Stimulated activated CD8-positive, alpha-beta memory T cell treated with anti-CD3 and anti-CD28 coated beads, Interleukin-15, amount 100 ng/mL, for 48 hours (primary cell): ENCODE data around the gene CHRNA9.

Experiments
- DNase-seq, 2 donors: peaks; one replicate each; pipeline ENCODE4 v3.0.0-alpha.2; 2020; ENCODE audit warnings: low read depth in 2 of 2

The CHRNA9 gene

DNA sequence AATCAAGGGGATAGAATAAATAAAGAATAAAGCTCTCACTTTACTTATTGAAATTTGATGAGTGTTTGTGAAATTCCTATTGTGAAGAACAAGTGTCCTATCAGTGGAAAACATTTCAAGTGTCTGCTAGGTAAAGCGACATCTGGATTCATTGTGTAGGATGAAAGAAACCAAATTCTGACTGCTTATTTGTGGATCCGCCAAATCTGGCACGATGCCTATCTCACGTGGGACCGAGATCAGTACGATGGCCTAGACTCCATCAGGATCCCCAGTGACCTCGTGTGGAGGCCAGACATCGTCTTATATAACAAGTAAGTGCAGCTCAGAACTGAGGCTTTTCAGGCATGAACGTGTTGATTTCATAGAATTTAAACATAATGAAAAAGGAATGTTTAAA is 1.9 kb downstream of the CHRNA9 start:
- no peak for DNase-seq

DNA sequence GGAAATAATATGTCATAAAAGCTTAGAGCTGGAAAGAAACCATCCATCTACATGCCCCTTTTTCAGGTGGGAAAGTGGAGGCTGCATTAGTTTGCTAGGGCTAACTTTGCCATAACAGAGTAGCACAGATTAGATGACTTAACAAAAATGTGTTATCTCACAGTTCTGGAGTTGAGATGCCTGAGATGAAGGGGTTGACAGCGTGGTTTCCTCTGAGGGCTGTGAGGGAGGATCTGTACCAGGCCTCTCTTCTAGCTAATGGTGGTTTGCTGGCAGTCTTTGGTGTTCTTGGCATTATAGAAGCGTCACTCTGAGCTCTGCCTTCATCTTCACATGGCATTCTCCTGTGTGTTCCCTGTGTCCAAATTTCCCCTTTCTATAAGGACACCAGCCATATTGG is 2.4 kb downstream of the CHRNA9 start:
- DNase-seq, result no peak

DNA sequence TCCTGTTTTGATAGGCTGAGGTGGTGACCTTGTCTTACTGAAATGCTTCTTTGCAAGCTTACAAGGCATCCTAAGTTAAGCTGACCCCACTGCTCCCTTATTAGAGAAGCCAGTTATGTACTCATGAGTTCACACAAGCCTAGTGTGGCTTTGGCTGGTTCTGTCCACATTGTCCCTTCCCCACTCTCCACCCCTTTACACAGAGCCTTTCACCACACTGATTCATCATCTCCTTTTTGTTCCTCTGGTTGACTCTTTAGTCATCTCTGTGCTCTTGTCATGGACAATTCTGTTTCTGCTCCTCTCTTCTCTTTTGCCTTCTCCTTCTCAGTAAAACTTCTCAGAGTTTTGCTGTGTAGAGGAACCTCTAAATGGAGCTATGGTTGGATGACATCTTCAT is 4.9 kb downstream of the CHRNA9 start:
- DNase-seq, result no peak

DNA sequence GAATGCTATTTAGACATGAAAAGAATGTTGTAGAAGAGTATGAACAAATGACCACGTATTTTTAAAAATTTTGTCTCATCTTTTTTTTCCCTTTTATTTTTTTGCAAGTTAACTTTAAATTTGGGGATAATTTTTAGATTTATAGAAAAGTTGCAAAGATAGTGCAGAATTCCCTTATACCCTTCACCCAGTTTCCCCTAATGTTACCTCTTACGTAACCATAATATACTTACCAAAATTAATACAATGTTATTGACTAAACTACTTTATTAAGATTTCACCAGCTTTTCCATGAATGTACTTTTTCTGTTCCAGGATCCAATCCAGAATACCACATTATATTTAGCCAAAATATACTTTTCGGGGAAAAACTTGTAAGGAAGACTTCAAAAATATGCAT is 12.3 kb downstream of the CHRNA9 start:
- no peak for DNase-seq

DNA sequence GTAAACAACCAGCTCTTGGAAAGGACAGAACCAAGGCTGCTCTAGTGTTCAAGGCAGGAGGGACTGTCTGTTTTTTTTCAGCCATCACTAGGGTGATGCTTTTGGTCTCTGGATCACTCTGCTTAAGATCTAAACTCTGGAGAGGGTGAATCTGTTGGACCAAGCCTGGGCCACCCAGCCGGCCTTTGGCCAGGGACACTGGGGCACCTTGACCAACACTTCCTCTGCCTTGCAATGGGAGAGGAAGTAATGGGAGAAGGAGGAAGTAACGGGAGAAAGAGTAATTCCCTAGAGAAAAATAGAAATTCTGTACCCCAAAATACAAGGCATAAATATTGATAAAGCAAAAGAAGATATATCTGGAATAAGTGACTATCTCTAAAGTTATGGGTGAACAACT is 12.9 kb downstream of the CHRNA9 start:
- DNase-seq, result no peak

DNA sequence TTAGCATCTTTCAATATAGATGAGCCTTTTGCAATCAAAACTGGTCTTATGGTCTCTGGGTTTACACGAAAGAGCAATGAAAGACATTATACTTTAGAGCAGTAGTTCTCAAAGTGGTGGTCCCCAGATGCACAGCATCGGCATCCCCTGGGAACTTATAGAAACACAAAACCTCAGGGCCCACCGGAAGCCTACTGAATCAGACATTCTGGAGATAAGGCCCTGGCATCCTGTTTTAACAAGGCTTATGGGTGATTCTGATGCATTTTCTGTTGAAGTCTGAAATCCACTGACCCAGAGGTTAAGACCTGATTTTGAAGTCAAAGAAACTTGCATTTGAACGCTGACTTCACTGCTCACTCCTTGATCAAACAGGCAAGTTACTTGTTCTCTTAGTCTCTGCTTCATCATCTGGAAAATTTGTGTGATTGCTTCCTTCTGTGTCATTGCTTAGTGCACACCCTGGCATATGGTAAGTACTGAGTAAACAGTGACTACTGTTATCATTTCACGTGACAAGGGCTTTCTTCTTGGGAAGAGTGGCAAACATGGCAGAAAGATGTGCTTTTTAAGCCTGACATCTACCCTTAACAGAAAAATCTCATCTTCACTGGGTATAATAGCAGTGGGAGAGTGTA is 14.5 kb downstream of the CHRNA9 start:
- no peak for DNase-seq

DNA sequence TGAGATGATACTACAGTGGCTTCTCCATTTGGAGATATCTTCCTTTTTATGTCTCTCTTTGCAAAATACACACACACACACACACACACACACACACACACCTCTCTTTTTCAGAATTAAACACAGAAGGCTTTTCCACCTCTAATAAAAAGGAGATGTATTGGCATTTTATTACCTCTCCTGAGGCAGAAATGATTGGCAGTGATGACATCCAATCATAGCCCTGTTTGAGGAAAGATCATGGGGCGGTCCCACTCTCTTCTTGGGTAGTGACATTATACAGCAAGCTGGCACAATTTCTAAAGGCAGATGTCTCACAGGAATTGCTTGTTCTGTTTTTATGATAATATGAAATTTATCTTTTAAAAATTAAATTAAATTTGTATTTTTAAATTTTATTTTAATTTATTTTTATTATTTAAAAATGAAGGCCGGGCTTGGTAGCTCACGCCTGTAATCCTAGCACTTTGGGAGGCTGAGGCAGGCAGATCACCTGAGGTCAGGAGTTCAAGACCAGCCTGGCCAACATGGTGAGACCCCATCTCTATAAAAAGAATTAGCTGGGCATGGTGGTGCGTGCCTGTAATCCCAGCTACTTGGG is 15.6 kb downstream of the CHRNA9 start:
- DNase-seq, result no peak

DNA sequence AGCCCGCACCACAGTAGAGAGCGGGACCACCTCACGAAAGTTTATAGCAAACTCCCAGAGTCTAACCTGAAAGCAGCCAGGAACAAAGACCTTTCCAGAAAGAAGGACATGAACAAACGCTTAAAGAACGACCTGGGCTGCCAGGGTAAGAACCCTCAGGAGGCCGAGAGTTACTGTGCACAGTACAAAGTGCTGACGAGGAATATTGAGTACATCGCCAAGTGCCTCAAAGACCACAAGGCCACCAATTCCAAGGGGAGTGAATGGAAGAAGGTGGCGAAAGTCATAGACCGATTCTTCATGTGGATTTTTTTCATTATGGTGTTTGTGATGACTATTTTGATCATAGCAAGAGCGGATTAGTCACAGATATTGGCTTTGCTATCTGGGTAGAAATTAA is 19.0 kb downstream of the CHRNA9 start:
- DNase-seq, result no peak

DNA sequence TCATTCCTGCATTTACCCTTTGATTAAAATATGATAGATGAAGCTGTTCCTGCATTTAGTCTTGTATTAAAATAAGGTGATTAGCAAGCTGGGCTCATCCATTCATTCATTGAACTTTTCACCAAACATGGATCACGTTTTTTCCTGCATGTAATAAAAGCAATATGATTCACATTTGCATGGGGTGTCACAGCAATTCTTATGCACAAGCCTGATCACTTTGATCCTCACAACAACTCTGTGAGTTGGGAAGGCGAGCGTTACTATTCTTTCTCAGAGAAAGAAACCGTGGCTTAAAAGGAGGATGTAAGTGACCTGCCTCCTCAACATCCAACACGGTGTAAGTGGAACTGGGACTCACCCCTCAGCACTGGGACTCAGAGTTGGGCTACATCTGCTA is 20.0 kb downstream of the CHRNA9 start:
- DNase-seq, result no peak

DNA sequence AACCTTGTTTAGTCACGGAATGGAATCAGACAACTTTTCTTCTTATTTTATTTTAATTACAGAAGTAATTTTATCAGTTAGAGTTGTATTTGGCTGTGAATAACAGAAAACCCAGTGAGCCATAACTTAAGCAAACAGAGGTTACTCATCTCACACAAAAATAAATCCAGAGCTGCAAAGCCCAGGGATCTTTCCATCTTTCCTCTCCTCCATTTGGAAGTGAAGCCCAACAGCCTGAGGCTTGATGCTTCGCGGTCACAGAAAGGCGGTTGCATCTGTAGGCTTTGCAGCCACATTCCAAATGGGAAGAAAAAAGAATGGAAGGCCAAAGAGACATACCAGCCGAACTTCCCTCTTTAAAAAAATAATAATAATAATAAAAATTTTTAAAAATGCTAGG is 22.6 kb downstream of the CHRNA9 start:
- no peak for DNase-seq

DNA sequence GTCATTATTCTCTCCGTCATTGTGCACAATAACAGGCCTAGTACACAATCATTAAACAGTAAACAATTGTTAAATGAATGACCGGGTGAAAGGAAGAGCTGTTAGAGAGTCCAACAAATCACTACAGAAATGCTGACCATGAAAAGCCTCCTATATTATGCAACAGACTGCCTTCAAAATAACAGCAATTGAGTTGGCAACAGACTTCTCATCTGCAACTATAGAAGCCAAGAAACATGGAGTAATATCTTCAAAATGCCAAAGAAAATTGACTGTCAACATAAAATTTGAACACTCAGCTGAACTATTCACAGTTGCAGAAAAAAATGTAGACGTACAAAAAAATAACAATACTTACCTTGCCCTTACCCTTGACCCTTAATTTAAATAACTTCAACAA is 26.2 kb downstream of the CHRNA9 start:
- no peak for DNase-seq

DNA sequence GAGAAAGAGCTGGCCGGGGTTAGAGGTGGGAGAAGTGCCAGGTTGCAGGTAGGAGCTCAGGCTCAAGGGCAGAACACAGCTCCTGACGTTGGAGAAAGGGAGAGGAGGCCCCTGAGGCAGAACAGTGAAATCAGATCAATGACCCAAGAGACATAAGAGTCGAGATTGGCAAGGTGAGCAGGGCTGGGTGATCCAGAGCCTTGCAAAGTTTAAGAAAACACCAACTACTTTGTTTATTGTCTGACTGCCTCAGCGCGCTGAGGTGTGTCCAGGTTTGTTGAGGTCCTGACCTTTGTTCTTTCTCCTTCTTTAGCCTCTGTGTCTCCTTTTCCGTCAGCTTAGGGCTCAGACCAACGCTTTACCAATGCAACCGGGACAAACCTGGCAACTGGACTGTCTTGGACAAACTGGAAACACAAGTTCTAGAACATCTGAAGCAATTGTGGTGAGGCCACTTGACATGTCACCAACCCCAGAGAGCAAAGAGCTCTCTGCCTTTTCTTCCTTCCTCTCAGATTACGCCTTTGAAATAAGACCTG is 28.3 kb downstream of the CHRNA9 start:
- DNase-seq, result no peak

DNA sequence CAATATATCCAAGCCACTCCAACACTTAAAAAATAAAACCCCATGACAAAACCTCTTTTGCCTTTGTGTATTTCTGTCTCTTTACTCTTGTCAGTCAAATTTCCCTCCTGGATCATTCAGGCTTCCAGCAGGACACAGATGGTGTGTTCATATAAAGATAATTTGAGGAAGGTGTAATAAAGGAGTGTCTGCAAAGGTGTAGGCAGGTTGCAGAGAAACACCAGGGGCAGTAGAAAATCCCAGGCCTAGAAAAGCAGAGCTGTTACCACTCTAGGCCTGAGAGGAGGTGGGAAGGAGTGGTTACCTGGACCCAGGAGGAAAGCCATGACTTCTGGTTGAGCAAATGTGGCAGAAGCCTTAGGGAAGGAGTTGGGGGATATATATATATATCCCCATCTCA is 28.8 kb downstream of the CHRNA9 start:
- no peak for DNase-seq

DNA sequence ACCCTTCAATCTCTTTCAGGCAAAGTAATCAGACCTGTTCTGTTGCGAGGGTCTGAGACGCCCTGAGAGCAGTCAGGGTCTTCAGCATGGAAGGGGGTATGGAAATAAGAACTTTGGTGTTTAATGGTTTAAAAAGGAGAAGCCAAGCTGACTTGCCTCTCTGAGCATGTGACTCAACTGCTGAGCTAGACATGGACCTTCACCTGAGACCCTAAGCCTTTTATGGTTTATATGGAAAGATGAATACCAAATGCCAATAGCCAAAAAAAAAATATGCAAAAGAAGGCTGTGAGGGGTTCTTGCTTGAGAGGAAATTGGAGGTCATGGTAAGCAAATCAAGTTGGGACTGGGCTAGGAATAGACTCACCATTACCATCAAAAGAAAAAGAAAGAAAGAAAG is 30.6 kb downstream of the CHRNA9 start:
- no peak for DNase-seq

DNA sequence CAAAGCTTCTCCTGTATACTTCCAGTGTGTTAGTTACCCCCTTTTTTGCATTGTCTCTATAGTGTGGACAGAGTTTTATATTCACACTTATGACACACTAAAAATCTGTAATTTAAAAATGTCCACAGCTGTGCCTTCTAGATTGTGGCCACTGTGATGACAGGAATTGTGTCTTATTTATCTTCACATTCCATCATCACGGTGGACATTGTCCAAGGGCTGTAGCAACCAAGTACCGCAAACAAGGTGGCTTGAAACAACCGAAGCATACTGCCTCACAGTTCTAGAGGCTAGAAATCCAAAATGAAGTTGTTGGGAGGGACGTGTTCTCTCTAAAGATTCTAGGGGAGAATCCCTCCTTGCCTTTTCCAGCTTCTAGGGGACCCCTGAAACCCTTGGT is 32.3 kb downstream of the CHRNA9 start:
- DNase-seq, result no peak

DNA sequence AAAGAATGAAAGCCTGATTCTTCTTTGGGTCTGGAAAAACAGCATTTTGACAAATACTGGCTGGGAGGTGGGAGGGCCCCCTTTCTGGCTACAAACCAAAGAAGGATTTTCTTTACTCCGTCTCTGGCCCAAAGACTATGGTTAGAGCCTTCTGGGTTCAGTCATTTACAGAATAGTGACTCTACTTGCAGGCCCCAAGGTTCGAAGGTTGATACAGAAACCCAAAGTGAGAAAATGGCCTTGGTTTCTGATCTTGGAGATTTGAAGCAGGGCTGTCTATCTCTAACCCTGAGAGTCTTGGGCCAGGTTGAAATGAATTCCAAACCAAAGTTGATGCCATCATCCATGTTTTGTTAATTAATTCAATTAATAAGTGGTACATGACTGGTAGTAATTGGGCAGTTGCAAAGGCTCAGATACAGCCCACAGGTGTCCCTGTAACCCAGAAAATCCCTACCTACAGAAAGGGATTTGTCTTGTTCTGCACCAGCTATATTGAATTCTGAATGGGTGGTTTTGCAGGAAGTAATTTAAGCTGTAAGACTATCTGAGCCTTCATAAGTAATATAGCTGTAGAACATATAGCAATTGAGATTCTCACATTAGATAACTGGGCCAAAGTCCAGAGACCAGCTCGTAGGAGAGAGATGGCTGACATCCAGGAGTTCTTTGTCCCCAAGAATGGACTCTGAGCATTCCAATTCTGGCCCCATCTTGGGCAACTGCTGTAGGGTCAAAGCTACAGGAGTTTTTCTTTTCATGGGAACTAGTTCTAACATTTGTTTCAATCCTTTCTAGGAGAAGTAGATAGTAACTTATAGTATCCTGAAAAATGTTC is 34.5 kb downstream of the CHRNA9 start:
- DNase-seq, result no peak

DNA sequence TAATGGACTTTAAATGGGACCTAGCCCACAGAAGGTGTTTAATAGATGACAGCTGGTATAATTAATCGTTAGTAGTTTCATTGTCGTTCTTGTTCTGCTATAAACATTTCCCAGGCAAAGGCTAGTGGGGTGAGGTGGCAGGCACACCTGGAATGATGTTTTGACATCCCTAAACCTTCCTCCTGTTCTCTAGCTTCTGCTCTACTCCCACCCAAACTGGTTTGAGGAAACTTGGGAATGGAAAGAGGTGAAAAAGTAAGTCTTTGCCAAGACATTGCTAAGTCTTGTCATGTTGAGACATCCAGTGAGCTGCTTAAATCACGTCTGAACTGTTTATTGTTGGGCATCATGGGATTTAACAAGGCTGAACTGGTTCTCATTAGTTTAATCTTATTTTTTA is 37.5 kb downstream of the CHRNA9 start:
- no peak for DNase-seq

DNA sequence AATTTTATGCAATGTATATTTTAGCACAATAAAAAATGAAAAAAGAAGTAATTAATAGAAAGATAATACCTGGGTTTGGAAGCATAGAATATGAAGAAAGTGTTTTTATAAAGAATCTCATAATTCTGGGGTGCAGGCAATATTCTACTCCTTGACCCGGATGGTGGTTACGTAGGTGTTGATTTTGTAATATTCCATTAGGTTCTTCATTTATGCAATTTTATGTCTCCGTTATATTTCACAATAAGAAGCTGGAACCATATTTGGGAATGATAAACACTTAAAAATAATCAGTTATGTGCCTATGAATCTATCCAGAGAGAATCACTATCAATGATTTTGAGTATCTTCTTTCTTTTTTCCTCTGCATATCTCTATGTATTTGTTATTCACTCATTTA is 38.5 kb downstream of the CHRNA9 start:
- no peak for DNase-seq

DNA sequence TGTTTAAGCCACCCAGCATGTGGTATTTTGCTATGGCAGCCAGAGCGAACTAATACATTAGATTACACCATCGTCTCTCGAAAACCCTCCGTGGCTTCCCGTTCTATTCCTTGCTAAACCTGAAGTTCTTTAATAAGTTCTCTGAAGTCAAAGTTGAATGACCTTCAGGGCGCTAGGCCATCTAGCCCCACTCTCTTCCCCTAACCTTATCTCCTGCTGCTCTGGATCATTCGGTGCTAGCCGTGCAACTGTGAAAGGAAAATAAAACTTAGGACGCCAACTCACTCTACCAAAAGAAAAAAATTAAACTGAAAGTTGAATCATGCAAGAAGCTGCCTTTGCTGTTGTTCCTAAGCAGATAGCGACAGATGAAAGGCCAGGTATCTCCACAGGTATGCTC is 40.0 kb downstream of the CHRNA9 start:
- DNase-seq, result no peak

DNA sequence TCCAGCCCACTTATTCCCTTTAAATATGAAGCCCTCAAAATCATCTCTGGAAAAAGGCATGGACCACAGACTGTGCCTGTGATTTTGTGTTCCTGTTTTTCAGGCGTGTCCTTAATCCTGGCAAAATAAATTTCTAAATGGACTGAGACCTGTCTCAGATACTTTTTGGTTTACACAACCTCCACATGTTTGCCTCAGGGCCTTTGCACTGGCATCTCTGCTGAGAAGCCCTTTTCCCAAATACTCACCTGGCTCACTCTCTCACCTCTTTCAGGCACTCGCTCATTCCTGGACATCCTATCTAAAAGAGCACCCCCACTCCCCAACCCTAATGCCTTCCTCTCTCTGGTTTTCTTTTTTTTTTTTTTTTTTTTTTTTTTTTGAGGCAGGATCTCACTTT is 40.5 kb downstream of the CHRNA9 start:
- no peak for DNase-seq

DNA sequence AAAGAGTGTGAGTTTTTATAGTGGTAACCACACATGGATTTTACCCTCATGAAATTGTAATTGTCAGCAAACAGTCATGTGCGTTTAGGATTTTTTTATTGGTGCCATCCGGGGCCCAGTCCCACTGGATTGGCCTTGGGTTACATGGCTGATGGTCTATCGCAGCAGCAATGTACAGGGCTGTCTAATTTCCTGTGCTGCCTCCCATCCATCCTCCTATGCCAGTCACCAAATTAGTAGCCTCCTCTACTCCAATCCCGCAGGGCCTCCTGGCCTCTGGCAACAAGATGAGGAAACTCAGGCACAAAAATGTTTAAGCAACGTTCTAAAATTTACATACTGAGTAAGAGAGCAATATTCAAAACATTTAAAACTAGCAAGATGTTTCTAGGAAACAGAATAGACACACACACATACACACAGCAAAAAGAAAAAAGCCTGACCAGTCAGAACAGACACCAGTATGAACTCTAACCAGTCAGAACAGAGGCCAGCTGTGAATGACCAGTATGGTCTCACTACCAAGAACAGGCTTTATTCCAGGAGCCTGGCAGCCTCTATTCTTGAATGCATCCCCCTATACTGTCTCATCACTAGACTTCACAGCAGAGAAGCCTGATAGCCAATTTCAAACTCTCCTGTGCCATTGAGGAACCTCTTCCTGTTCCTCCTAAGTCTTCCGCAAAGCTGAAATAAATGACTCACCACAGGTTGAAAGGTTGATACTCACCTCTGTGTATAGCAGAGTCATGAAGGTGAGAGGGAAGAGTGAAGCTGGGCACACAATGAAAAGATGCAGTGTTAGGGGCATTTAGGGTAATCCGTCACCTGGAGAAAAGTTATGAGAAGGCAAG is 42.6 kb downstream of the CHRNA9 start:
- no peak for DNase-seq

DNA sequence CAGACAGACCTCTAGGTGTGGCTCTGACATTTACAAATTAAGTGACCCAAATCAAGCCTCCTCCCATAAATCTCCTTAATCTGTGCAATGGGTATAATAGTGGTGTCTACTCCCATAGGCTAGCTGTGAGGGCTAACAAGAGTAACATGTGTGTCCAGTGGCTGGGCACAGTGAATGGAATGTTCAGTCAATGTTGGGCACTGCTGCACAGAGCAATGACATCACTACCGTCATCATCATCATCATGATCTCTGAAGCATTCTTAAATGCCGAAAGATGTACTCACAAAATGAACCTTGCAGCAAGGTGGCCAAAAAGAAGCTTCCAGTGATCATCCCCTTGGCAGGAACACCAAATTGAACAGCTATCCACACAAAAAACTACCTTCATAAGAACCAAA is 43.5 kb downstream of the CHRNA9 start:
- no peak for DNase-seq
